A549 (cell line): ENCODE measurements around the gene SMLR1. TPM values are rescaled to one million over a fixed set of nuclear protein-coding genes. Genes with fewer than 3 reads are reported as not detected.

Experiments used
- ATAC-seq, 2 experiments: fragments of 200-7000 bp in 1 of 2; fragments of >200 bp in 1 of 2; cut with Nextera tagmentation in 1 of 2; cut with Tn5 transposase in 1 of 2; 3 replicates each; pipeline versions ENCODE4 v1.8.0 to v1.9.1; 2018 to 2020; ENCODE audit warnings: mild to moderate bottlenecking in 1 of 2, moderate library complexity in 1 of 2
- CTCF ChIA-PET: fragments of 300-600 bp; sonication (Branson Sonifier 250); formaldehyde crosslinking; extraction: SDS; loops from one replicate; lab custom pipeline; 2021; ENCODE audit warnings: antibody characterized with exemption, inconsistent platforms; lab: Yijun Ruan, JAX
- POLR2A ChIA-PET: fragments of 350-600 bp; formaldehyde crosslinking; extraction: SDS; loops from one replicate; lab custom pipeline; 2021; ENCODE audit warnings: antibody characterized with exemption, inconsistent platforms; lab: Yijun Ruan, JAX
- DNase-seq, 2 experiments: peaks; one replicate each; pipeline versions ENCODE4 v3.0.0 to v3.0.0-alpha.2; 2011 to 2016; ENCODE audit warnings: low read depth in 1 of 2, low spot score in 1 of 2
- FAIRE-seq: peaks from 2 replicates; lab custom pipeline; 2011; peaks lifted over from hg19 to GRCh38; lab: Jason Lieb, UNC
- H3K27ac ChIP-seq, 2 experiments: fragments of >200 bp; sonication (Bioruptor Twin); formaldehyde crosslinking; 3 replicates each; pipeline ENCODE4 v1.5.1; 2016 to 2017
- H3K4me1 ChIP-seq: fragments of >200 bp; sonication (Bioruptor Twin); formaldehyde crosslinking; 3 replicates; pipeline ENCODE4 v1.6.1; 2016
- H3K4me2 ChIP-seq: fragments of >200 bp; sonication (Bioruptor Twin); formaldehyde crosslinking; 3 replicates; pipeline ENCODE4 v1.6.1; 2016
- H3K4me3 ChIP-seq: fragments of >200 bp; sonication (Bioruptor Twin); formaldehyde crosslinking; 3 replicates; pipeline ENCODE4 v1.5.1; 2016
- H3K9me3 ChIP-seq: fragments of >200 bp; sonication (Bioruptor Twin); formaldehyde crosslinking; 3 replicates; pipeline ENCODE4 v1.6.1; 2016
- CBX2 ChIP-seq: fragments of 200-600 bp; sonication (generic); IDR thresholded peaks from 2 replicates; pipeline ENCODE4 v1.6.1; 2016; ENCODE audit warnings: low read depth, mild to moderate bottlenecking, borderline replicate concordance
- CHD2 ChIP-seq: fragments of 150-350 bp; IDR thresholded peaks from 2 replicates; pipeline ENCODE4 v1.6.1; 2014; ENCODE audit warnings: low read length; ENCODE audit not compliant: partially characterized antibody
- CHD4 ChIP-seq: fragments of 200-600 bp; sonication (generic); IDR thresholded peaks from 2 replicates; pipeline ENCODE4 v1.6.1; 2016; ENCODE audit warnings: antibody characterized with exemption, mild to moderate bottlenecking, borderline replicate concordance
- ESRRA ChIP-seq: fragments of 150-350 bp; IDR thresholded peaks from 2 replicates; pipeline ENCODE4 v1.6.1; 2014; ENCODE audit warnings: mild to moderate bottlenecking, low read length, borderline replicate concordance
- FOSB ChIP-seq: fragments of 250-450 bp; sonication (Bioruptor Pico); IDR thresholded peaks from 2 replicates; pipeline ENCODE4 v1.5.0; 2020; ENCODE audit warnings: mild to moderate bottlenecking, moderate library complexity
- GATA3 ChIP-seq: IDR thresholded peaks from 2 replicates; pipeline ENCODE4 v1.6.1; 2012; ENCODE audit warnings: borderline replicate concordance
- HDAC2 ChIP-seq: fragments of 200-600 bp; sonication (generic); IDR thresholded peaks from 2 replicates; pipeline ENCODE4 v1.6.1; 2016
- HEYL ChIP-seq: fragments of 250-450 bp; sonication (Bioruptor Pico); IDR thresholded peaks from 2 replicates; pipeline ENCODE4 v1.8.0; 2021; ENCODE audit warnings: mild to moderate bottlenecking, moderate library complexity
- JUN ChIP-seq, 2 experiments: fragments of >200 bp; sonication (Bioruptor Twin); formaldehyde crosslinking; IDR thresholded peaks; 2 replicates in 1 of 2; 3 replicates in 1 of 2; pipeline ENCODE4 v1.6.1; 2016 to 2017
- KDM1A ChIP-seq: fragments of 200-600 bp; sonication (generic); IDR thresholded peaks from 2 replicates; pipeline ENCODE4 v1.6.1; 2016; ENCODE audit warnings: low read depth, mild to moderate bottlenecking
- KDM5A ChIP-seq: fragments of 200-600 bp; sonication (generic); IDR thresholded peaks from 2 replicates; pipeline ENCODE4 v1.6.1; 2016; ENCODE audit warnings: antibody characterized with exemption, mild to moderate bottlenecking
- MAFK ChIP-seq: fragments of 450-650 bp; IDR thresholded peaks from 2 replicates; pipeline ENCODE4 v1.6.1; 2014; ENCODE audit not compliant: partially characterized antibody
- NFE2L2 ChIP-seq: fragments of 150-350 bp; conservative IDR thresholded peaks from 2 replicates; pipeline ENCODE4 v1.6.1; 2014; ENCODE audit warnings: low read length
- POLR2A ChIP-seq: IDR thresholded peaks from 2 replicates; pipeline ENCODE4 v1.6.1; 2012; ENCODE audit warnings: mild to moderate bottlenecking, low read length
- RAD21 ChIP-seq, 2 experiments: fragments of >200 bp in 1 of 2; sonication (Bioruptor Twin) in 1 of 2; formaldehyde crosslinking in 1 of 2; IDR thresholded peaks in 1 of 2; conservative IDR thresholded peaks in 1 of 2; 2 replicates in 1 of 2; 3 replicates in 1 of 2; pipeline ENCODE4 v1.6.1; 2012 to 2018; ENCODE audit warnings: inconsistent platforms in 1 of 2
- RCOR1 ChIP-seq: fragments of 150-350 bp; IDR thresholded peaks from 2 replicates; pipeline ENCODE4 v1.6.1; 2014; ENCODE audit warnings: antibody characterized with exemption, low read length, low read depth
- RFX5 ChIP-seq: fragments of 450-650 bp; IDR thresholded peaks from 2 replicates; pipeline ENCODE4 v1.7.1; 2014; ENCODE audit warnings: antibody characterized with exemption, mild to moderate bottlenecking, moderate library complexity
- SMC3 ChIP-seq: fragments of >200 bp; sonication (Bioruptor Twin); formaldehyde crosslinking; IDR thresholded peaks from 3 replicates; pipeline ENCODE4 v1.6.1; 2018; ENCODE audit warnings: inconsistent platforms
- TP53 ChIP-seq: fragments of 250-450 bp; sonication (Bioruptor Pico); IDR thresholded peaks from 2 replicates; pipeline ENCODE4 v1.5.0; 2021; ENCODE audit warnings: mild to moderate bottlenecking, moderate library complexity
- ZC3H11A ChIP-seq: fragments of 450-650 bp; IDR thresholded peaks from 2 replicates; pipeline ENCODE4 v1.6.1; 2014; ENCODE audit warnings: antibody characterized with exemption, mild to moderate bottlenecking
- ZFP36 ChIP-seq: fragments of 450-650 bp; IDR thresholded peaks from 2 replicates; pipeline ENCODE4 v1.6.1; 2014; ENCODE audit warnings: borderline replicate concordance; ENCODE audit not compliant: partially characterized antibody
- ZSCAN20 ChIP-seq: fragments of 250-450 bp; sonication (Bioruptor Pico); IDR thresholded peaks from 2 replicates; pipeline ENCODE4 v1.8.0; 2022; ENCODE audit warnings: mild to moderate bottlenecking, moderate library complexity
- WGBS: methylation state at CpG from one replicate; pipeline ENCODE4 v1.1.6; 2017; ENCODE audit errors: missing lambda C conversion rate; 5-methylcytosine and 5-hydroxymethylcytosine counted together
- polyA plus RNA-seq, 4 experiments: library from polyadenylated mRNA; depleted of rRNA in 3 of 4; stranded (reverse); fragments of >200 nt; fragmentation: RNase III in 1 of 4; extraction: RNeasy Plus Mini Kit Qiagen cat#74134 plus additional on column Dnase treatment in 1 of 4; gene quantifications; 2 replicates in 3 of 4; 3 replicates in 1 of 4; pipeline ENCODE4 v1.2.3, GENCODE V29; 2011 to 2017
- TF ChIP-seq, protein P1 (sequence below): fragments of >200 bp; sonication (Bioruptor Twin); formaldehyde crosslinking; IDR thresholded peaks from 3 replicates; pipeline ENCODE4 v1.6.1; 2016
- TF ChIP-seq, protein P2 (sequence below): fragments of 250-450 bp; sonication (Bioruptor Pico); IDR thresholded peaks from 2 replicates; pipeline ENCODE4 v1.5.0; 2020; ENCODE audit warnings: low read depth, mild to moderate bottlenecking, moderate library complexity
- TF ChIP-seq, protein P3 (sequence below): fragments of 250-450 bp; sonication (Bioruptor Pico); IDR thresholded peaks from 2 replicates; pipeline ENCODE4 v1.5.0; 2021; ENCODE audit warnings: mild to moderate bottlenecking, moderate library complexity, borderline replicate concordance
- TF ChIP-seq, protein P4 (sequence below): IDR thresholded peaks from 2 replicates; pipeline ENCODE4 v1.6.1; 2012
- TF ChIP-seq, protein P5 (sequence below): fragments of >200 bp; sonication (Bioruptor Twin); formaldehyde crosslinking; IDR thresholded peaks from 2 replicates; pipeline ENCODE4 v1.6.1; 2016
- TF ChIP-seq, protein P6 (sequence below): fragments of 150-350 bp; IDR thresholded peaks from 2 replicates; pipeline ENCODE4 v1.6.1; 2014; ENCODE audit warnings: low read depth, mild to moderate bottlenecking, low read length

SMLR1 gene
- polyA plus RNA-seq, 2 of the 4 experiments (the other 2 are of a cell fraction) = 0.03 to 0.05 TPM

DNA sequence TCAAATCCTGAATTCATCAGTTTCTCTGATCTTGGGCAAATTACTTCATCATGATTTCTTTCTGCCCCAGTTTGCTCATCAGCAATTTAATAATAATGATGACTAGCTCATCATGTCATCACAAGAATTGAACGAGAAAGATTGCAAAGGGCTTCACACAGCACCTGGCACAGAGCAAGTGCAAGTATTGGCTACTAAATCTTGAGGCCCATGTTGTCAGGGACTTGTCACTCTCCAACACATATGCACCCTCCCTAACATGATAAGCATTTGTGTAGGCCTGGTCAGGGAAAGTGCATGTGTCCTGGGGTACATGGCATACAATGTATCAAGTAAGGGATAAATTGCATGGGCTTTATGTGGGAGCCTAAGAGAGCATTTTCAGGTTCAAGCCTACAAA is 6.4 kb downstream of the SMLR1 start:
- TF ChIP-seq, protein P1, sequence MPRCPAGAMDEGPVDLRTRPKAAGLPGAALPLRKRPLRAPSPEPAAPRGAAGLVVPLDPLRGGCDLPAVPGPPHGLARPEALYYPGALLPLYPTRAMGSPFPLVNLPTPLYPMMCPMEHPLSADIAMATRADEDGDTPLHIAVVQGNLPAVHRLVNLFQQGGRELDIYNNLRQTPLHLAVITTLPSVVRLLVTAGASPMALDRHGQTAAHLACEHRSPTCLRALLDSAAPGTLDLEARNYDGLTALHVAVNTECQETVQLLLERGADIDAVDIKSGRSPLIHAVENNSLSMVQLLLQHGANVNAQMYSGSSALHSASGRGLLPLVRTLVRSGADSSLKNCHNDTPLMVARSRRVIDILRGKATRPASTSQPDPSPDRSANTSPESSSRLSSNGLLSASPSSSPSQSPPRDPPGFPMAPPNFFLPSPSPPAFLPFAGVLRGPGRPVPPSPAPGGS = no peak
- TF ChIP-seq GATA3 (no peak), NFE2L2 (no peak), JUN (IDR thresholded peaks at IDR 0.05) (no peak), ESRRA (no peak), ZFP36 (no peak), CBX2 (no peak), KDM1A (no peak), POLR2A (no peak), ZC3H11A (no peak), TP53 (CRISPR knock-in tag) (no peak), HEYL (CRISPR knock-in tag) (no peak), RAD21 (conservative IDR thresholded peaks at IDR 0.05 in 1 of 2, IDR thresholded peaks at IDR 0.05 in 1 of 2) (no peak), CHD2 (no peak), ZSCAN20 (CRISPR knock-in tag) (no peak)
- TF ChIP-seq, protein P2, sequence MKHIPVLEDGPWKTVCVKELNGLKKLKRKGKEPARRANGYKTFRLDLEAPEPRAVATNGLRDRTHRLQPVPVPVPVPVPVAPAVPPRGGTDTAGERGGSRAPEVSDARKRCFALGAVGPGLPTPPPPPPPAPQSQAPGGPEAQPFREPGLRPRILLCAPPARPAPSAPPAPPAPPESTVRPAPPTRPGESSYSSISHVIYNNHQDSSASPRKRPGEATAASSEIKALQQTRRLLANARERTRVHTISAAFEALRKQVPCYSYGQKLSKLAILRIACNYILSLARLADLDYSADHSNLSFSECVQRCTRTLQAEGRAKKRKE (CRISPR knock-in tag) = no peak
- TF ChIP-seq, protein P3, sequence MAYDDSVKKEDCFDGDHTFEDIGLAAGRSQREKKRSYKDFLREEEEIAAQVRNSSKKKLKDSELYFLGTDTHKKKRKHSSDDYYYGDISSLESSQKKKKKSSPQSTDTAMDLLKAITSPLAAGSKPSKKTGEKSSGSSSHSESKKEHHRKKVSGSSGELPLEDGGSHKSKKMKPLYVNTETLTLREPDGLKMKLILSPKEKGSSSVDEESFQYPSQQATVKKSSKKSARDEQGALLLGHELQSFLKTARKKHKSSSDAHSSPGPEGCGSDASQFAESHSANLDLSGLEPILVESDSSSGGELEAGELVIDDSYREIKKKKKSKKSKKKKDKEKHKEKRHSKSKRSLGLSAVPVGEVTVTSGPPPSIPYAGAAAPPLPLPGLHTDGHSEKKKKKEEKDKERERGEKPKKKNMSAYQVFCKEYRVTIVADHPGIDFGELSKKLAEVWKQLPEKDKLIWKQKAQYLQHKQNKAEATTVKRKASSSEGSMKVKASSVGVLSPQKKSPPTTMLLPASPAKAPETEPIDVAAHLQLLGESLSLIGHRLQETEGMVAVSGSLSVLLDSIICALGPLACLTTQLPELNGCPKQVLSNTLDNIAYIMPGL (CRISPR knock-in tag) = no peak
- TF ChIP-seq, protein P4, sequence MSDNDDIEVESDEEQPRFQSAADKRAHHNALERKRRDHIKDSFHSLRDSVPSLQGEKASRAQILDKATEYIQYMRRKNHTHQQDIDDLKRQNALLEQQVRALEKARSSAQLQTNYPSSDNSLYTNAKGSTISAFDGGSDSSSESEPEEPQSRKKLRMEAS = no peak
- H3K4me1 ChIP-seq = no peaks in the 10 kb centered on the region
- no peak overlapping the region for H3K27ac ChIP-seq
- ATAC-seq = no peak
- 39% methylated on average over 1 of the region's 1 CpG for WGBS
- CTCF ChIA-PET = no interaction called here
- H3K4me2 ChIP-seq = no peak overlapping the region
- H3K4me3 ChIP-seq = no peak overlapping the region
- no peak for FAIRE-seq
- no peaks in the 10 kb centered on the region for H3K9me3 ChIP-seq
- POLR2A ChIA-PET = no interaction called here
- DNase-seq = no peak

DNA sequence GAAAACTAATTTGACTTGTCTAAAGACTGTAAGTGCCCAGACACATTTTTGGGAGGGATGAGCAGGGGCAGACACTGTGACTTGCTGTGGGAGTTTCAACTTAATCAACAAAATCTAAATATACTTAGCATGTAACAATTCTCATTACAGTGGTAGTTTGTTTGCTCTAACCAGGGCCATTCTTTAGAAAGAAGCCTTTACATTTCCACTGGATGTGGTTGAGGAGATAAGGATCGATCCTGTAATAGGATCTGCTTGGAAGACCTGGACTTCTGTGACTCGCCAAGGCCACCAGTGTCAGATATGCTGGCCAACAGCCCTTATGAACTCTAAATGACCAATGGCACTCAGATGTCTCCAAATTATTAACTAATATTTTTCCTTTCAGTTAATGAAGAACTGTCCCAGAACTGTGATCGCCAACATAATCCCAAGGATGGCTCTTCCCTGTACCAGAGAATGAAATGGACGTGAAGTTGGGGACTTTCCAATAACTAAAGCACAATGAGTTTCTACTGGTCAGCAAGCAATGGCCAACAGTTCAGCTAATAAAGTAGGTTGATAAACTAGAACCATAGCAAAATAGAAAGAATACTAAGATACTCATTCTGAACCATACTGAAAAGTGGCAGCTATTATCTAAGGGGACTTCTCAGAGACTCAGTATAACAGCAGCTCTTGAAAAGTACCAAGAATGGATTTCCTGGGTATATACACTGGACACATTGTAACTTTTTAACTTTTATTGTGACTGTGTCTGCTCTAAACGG is 7.5 kb downstream of the SMLR1 start:
- ChIA-PET CTCF (no interaction called here), POLR2A (no interaction called here)
- WGBS = 75% methylated on average over 5 of the region's 5 CpGs
- H3K4me3 ChIP-seq = no peak overlapping the region
- no peaks in the 10 kb centered on the region for H3K4me1 ChIP-seq
- H3K27ac ChIP-seq = no peak overlapping the region
- FAIRE-seq (no peak), DNase-seq (no peak), ATAC-seq (no peak)
- H3K9me3 ChIP-seq = no peaks in the 10 kb centered on the region
- H3K4me2 ChIP-seq = no peak overlapping the region
- TF ChIP-seq, protein P5, sequence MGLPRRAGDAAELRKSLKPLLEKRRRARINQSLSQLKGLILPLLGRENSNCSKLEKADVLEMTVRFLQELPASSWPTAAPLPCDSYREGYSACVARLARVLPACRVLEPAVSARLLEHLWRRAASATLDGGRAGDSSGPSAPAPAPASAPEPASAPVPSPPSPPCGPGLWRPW = no peak
- TF ChIP-seq TP53 (CRISPR knock-in tag) = no peak
- no peak for TF ChIP-seq HDAC2
- no peak for TF ChIP-seq POLR2A
- TF ChIP-seq, protein P6, sequence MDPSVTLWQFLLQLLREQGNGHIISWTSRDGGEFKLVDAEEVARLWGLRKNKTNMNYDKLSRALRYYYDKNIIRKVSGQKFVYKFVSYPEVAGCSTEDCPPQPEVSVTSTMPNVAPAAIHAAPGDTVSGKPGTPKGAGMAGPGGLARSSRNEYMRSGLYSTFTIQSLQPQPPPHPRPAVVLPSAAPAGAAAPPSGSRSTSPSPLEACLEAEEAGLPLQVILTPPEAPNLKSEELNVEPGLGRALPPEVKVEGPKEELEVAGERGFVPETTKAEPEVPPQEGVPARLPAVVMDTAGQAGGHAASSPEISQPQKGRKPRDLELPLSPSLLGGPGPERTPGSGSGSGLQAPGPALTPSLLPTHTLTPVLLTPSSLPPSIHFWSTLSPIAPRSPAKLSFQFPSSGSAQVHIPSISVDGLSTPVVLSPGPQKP = no peak
- TF ChIP-seq KDM5A = no peak
- TF ChIP-seq RFX5 = no peak
- no peak for TF ChIP-seq FOSB (CRISPR knock-in tag)
- no peak for TF ChIP-seq HEYL (CRISPR knock-in tag)
- TF ChIP-seq, protein P3 (CRISPR knock-in tag) = no peak
- no peak for TF ChIP-seq MAFK
- TF ChIP-seq SMC3 = no peak
- no peak for TF ChIP-seq CHD4
- no peak for TF ChIP-seq RCOR1
